Cardiac septum (tissue), 1 donor: ENCODE measurements around the gene TRIM14. TPM values are rescaled to one million over a fixed set of nuclear protein-coding genes. Genes with fewer than 3 reads are reported as not detected.

Source experiments
- DNase-seq: peaks from one replicate; pipeline ENCODE4 v3.0.0-alpha.2; 2020; ENCODE audit warnings: low spot score
- intact Hi-C: fragments of 100-400 bp; cut with DNase I; formaldehyde crosslinking; loops from one replicate; pipeline ENCODE4 v1.14.0; 2022
- total RNA-seq: library from RNA; stranded (reverse); fragmentation: NEBNext Ultra II Directional; extraction: Animal tissue kit (Norgen Biotek cat#: 25700); gene quantifications from one replicate; pipeline ENCODE4 v1.2.1, GENCODE V29; 2021
- donor health status: DM: no; HTN: no; CAD: no.

TRIM14 gene
- total RNA-seq, 1 donor from 2014 or later: 1.8 TPM

DNA sequence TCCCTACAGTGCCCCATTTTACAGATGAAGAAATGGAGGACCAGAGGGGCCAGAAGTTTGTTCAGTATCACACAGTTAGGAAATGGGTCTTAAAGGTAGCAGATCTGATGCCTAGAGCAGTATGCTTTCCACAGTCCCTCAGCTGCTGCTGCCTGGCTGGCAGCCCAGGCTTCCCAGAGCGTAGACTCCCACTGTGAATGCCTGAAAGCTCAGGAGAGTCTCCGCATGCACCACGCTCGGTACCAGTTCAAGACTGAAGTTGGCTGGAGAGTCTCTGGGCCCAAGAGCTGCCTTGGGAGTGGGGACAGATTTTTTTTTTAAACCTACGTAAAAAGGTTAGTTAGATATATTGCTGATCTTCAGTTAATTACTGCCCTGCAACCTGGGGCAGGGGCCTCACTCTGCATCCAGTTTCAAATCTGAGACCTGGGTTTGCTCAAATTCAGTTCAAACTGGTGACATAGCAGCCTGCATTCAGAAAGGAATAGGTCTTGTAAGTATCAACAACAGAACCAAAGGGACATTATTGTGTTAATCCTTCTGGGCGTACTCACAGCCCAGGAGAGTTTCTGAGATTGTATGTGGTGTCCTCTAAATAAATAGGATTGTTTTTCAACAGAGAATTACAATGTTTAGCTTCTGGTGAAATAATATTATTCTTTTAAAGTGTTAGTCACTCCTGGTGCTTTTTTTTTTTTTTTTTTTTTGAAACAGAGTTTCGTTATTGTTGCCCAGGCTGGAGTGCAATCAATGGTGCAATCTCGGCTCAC, 54.2 kb downstream of the TRIM14 start:
- intact Hi-C loops: no loop called here
- no peak for DNase-seq

GRCh38 chr9:98062161-98062560, 56.9 kb downstream of the TRIM14 start:
- intact Hi-C loops: no loop called here
- DNase-seq: no peak

DNA sequence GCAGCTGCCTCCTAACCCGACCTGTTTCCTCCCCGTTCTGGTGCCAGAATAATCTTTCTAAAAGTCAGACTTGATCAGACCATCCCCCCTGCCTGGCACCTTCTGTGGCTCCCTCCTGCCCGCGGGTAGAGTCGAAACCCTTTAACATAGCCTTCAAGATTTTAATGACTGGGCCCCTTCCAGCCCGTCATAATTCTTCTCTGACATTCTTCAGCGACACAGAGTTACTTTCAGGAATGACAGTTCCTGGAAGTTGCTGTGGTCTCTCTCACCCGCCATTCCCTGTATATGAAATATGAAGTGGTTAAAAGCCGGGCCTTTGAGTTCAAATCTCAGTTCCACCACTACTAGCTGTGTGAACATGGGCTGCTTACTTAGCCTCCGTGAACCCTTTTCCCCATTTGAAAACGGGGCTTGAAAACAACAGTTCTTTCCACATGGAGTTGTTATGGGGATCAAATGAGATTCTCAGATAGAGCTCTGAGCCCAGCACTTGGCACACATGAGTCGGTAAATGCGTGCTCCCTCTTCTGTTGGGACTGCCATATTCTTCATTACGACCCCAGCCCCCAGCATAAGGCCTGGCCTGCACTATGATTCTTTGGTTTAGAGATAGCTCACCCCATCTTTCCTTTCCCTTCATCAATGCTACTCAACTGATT, 61.8 kb downstream of the TRIM14 start:
- intact Hi-C loops: loop anchor here (5.0 kb wide), 2 partner anchors 75 to 200 kb away; partner anchors contain the start of genes ANP32B and TBC1D2
- peak; percentile 39 for DNase-seq

DNA sequence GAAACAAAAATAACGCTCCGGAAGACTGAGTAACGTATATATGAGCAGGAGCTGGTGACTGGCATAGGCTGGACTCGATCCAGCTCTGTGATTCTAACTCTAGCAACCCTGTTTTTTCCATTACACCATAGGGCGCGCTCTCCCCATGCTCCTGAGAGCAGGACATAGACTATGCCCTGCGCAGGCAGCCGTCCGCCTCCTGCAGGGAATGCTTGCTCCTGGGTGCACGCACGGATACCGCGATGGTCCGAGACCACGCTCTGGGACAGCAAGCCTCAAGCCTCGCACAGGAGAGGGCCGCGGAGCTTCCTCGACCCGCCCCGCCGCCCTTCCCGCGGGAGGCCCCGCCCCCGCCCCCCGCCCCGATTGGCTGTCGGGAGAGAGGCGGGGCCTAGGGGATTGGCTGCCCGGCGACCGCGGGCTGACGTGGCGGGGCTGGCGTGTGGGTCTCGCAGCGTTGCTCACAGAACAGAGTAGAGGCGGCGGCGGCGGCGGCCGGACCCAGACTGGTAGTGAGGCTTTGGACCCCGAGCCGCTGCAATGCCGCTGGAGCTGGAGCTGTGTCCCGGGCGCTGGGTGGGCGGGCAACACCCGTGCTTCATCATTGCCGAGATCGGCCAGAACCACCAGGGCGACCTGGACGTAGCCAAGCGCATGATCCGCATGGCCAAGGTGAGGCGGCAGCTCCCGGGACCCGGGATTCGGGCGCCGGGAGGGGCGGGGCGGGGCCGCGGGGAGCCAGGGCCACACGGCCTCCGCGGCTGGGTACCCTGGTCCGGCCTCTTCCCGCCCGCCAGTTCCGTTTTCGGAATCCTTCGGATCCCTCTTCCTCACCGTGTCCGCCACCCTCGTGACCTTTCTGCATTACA, 62.5 kb downstream of the TRIM14 start, which contains the start of gene NANS:
Gene NANS (plus strand): TSS at position 464 of the 869 bp plus-strand sequence. CDS start 77 bp downstream, at position 541.
- peak; percentile 97 for DNase-seq
- intact Hi-C loops: loop anchor here (1.0 to 5.0 kb wide), 3 partner anchors 74 to 201 kb away; partner anchors contain the start of genes ANP32B and TBC1D2

DNA sequence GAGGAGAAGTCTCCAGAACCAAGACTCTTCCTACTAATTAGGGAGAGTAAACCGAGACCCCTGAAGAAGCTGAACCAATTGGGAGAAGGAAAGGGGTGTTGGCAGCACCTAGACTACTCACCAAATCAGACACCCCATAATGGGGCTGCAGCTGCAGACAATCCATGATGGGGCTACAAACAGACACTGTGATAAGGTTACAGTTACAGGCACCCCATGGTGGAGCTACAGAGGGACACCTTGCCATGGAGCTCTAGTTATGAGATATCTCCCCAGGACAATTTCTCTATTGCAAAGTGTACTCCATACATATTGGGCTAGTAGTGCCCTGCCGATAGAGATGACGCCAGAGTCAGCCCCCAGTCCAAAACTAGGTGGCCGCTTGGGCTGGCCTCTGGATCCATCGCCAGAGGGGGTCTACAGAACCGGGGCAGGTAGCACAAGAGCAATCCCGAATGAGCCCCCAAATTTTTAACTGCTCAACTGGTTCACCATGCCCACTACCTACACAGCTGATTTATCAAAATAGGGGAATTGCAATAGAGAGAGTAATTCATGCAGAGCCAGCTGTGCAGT, 64.6 kb downstream of the TRIM14 start:
- DNase-seq: no peak
- intact Hi-C loops: no loop called here

- DNase-seq: peak; percentile 2
- intact Hi-C loops: no loop called here
These were observed 68.7 kb downstream of the TRIM14 start for GRCh38 chr9:98050351-98050750.

GRCh38 chr9:98049288-98050072, 69.5 kb downstream of the TRIM14 start:
- intact Hi-C loops: no loop called here

DNA sequence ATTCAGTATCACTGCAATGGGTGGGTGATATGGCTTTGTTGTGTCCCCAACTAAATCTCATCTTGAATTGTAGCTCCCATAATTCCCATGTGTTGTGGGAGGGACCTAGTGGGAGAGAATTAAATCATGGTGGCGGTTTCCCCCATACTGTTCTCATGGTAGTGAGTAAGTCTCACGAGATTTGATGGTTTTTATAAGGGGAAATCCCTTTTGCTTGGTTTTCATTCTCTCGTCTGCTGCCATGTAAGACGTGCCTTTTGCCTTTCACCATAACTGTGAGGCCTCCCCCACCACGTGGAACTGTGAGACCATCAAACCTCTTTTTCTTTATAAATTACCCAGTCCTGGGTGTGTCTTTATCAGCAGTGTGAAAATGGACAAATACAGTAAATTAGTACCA, 72.0 kb downstream of the TRIM14 start:
- intact Hi-C loops: no loop called here

More at GRCh38 chr9:98049288-98050072, 69.5 kb downstream of the TRIM14 start:
- no peak for DNase-seq

DNA sequence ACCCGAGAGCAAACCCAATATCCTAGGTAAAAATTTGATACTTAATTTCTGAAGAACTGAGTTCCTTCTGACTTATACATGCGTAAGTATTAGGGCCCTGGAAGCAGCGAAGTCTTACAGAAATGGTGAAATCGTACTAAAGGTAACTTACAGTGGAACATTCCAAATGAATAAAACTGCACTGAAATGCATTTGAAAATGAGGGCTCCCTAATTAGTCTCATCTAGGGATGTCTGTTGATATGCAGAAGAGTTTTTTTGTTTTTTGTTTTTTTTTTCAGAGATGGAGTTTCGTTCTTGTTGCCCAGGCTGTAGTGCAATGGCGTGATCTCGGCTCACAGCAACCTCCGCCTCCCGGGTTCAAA, 72.9 kb downstream of the TRIM14 start:
- intact Hi-C loops: no loop called here
- no peak for DNase-seq

More for the DNA sequence above, 72.0 kb downstream of the TRIM14 start:
- DNase-seq: no peak

- intact Hi-C loops: no loop called here
These were observed 73.5 kb downstream of the TRIM14 start for GRCh38 chr9:98045234-98046179.

DNA sequence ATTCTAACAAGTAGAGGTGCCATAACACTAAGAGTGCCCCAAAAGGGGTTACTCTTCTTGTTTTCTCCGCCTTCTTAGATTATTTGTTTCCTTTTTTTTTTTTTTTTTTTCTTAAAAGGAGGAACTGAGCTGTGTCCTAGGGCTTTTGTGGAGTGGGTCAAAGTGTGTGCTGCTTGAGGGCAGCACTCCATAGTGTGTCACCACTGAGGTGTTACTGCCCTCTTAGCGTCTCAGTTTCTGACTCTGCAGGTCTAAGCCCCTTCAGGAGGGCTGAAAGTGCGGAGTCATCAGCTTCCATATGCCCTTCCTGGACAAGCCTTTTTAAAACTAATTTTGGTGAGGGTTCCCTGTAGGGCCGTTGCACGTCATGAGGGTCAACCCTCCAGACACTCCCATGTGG, 75.1 kb downstream of the TRIM14 start:
- no peak for DNase-seq
- intact Hi-C loops: no loop called here

More at GRCh38 chr9:98045234-98046179, 73.5 kb downstream of the TRIM14 start:
- no peak for DNase-seq

- intact Hi-C loops: no loop called here
- no peak for DNase-seq
These were observed 78.8 kb downstream of the TRIM14 start for GRCh38 chr9:98040212-98040611.

DNA sequence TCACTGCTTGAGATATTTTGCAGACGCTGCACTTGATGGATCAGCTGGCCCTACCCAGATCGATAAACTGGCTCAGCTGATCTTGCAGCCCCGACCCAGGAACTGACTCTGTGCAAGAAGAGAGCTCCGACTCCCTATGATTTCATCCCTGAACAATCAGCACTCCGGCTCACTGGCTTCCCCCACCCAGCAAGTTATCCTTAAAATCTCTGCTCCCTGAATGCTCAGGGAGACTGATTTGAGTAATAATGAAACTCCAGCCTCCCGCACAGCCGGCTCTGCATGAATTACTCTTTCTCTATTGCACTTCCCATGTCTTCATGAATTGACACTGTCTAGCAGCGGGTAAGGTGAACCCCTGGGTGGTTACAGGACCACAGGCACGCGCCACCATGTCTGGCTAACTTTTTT, 79.4 kb downstream of the TRIM14 start:
- peak; percentile 49 for DNase-seq
- intact Hi-C loops: loop anchor here (5.0 kb wide), 1 partner anchor 57 kb away; the partner anchor contains the start of gene ANP32B

- intact Hi-C loops: loop anchor here (5.0 kb wide), 1 partner anchor 57 kb away; the partner anchor contains the start of gene ANP32B
- DNase-seq: peak; percentile 26
These were observed 80.1 kb downstream of the TRIM14 start for GRCh38 chr9:98038958-98039357.

DNA sequence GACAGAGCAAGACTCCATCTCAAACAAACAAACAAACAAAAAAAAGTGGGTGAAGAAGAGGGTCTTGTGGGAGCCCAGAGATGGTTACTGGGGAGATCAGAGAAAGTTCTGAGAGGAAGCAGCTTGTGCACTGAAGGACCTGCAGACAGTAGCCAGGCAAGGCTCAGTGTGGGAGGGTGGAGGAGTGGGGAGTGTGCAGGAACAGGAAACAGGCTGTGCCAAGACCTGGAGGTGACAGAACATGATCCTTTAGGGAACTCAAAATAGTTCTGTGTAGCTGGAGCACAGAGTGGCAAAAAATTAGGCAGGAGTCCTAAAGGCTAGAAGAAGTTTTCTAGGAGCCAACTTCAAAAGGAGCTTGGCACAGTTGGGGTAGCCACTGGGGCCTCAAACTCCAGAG, 81.7 kb downstream of the TRIM14 start:
- intact Hi-C loops: loop anchor here (5.0 kb wide), 1 partner anchor 55 kb away; the partner anchor contains the start of gene ANP32B
- DNase-seq: peak; percentile 74

GRCh38 chr9:98034593-98035546, 84.2 kb downstream of the TRIM14 start:
- intact Hi-C loops: loop anchor here (2.0 to 5.0 kb wide), 2 partner anchors 53 to 112 kb away; partner anchors contain the start of genes ANP32B and TRMO

More at GRCh38 chr9:98034593-98035546, 84.2 kb downstream of the TRIM14 start:
- DNase-seq: peak; percentile 87
